ENCODE results near the gene GMPPA. TPM values are rescaled to one million over a fixed set of nuclear protein-coding genes. Genes with fewer than 3 reads are reported as not detected.
A peak's percentile ranks its signal among the peaks of the same experiment; 100 is the strongest.

GMPPA gene
- total and polyA plus RNA-seq, 9 of the 15 experiments (the other 6 are each of a cell fraction or from before 2014, with no cell fraction given), result 7.0 to 101 (median 66.7) TPM

DNA sequence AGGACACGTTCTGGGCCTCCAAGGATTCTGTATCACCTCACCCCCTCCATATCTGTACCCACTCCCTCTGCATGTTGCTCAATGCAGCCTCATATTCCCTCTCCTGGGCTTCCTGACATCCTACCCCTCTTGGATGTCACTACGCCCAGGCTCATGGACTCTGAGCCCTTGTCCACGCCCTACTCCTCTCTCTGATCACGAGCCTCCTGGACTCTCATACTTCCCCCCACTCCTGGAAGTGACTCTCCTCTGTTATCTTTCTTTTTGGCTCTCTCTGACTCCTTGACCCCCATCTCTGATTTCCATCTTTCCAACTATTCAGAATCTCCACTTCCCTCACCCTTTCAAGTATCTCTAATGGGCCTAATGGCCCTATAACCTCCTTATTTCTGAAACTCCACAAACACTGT, 47.3 kb downstream of the GMPPA start:
- Histone ChIP-seq H3K9me1 (ENCODE audit: control insufficient read depth, insufficient read depth, low read length) (no peaks in the 10 kb centered on the region), H3K27ac (ENCODE audit: extremely low read depth, low read depth, low read length) (no peak overlapping the region), H3K36me3 (ENCODE audit: control insufficient read depth, insufficient read depth, low read length) (peaks cover 6% of the 10 kb centered on the region; the same call in 2 of the 3 replicates), H4K20me1 (replicated peaks; ENCODE audit: control insufficient read depth, insufficient read depth, low read length) (peaks cover 5% of the 10 kb centered on the region; the same call in 1 of the 2 replicates), H3K9me3 (replicated peaks; ENCODE audit: control insufficient read depth, insufficient read depth, low read depth, low read length) (no peaks in the 10 kb centered on the region), H3K27me3 (ENCODE audit: control insufficient read depth in 2 of 2, insufficient read depth in 2 of 2, low read length in 2 of 2) (no peaks in the 10 kb centered on the region), H3K4me1 (replicated peaks in 1 of 2; ENCODE audit: control insufficient read depth in 2 of 2, insufficient read depth in 2 of 2, low read length in 2 of 2) (peaks cover 0 to 40% of the 10 kb centered on the region in 2 experiments; a peak in 3 of 5 replicates), H2AFZ (ENCODE audit: low read depth, low read length) (no peak overlapping the region), H3K79me2 (ENCODE audit: control insufficient read depth, insufficient read depth, low read length) (peaks cover 16% of the 10 kb centered on the region), H3K4me2 (ENCODE audit: insufficient read depth, low read length) (no peak overlapping the region), H3K4me3 (no peak overlapping the region), H3K9ac (ENCODE audit: insufficient read depth in 1 of 2, low read depth in 2 of 2, low read length in 2 of 2) (no peak overlapping the region)
- 10% methylated on average over 3 of the region's 4 CpGs for WGBS (ENCODE audit: insufficient coverage, low coverage, missing lambda C conversion rate)
- no TSS peak for BruUV-seq (replicated peaks)
- ATAC-seq (no peak), DNase-seq (ENCODE audit: extremely low read depth in 1 of 4, low spot score in 3 of 4) (no peak), FAIRE-seq (no peak)
- ChIA-PET CTCF (ENCODE audit: low intra/inter-chr PET ratio) (no interaction called here), POLR2A (no interaction called here)
- in situ Hi-C loops (cut with MboI) (loop anchor here (10.0 kb wide), 1 partner anchor 149 kb away; no protein-coding TSS in a partner anchor), intact Hi-C loops (cut with micrococcal nuclease) (loop anchor here (2.0 kb wide), 1 partner anchor 25 kb away; the partner anchor contains the start of gene OBSL1)
- peak; percentile 72 for TF ChIP-seq ZNF707 (CRISPR knock-in tag; conservative IDR thresholded peaks at IDR 0.05)
- no peak for TF ChIP-seq SOX6 (IDR thresholded peaks at IDR 0.05)

DNA sequence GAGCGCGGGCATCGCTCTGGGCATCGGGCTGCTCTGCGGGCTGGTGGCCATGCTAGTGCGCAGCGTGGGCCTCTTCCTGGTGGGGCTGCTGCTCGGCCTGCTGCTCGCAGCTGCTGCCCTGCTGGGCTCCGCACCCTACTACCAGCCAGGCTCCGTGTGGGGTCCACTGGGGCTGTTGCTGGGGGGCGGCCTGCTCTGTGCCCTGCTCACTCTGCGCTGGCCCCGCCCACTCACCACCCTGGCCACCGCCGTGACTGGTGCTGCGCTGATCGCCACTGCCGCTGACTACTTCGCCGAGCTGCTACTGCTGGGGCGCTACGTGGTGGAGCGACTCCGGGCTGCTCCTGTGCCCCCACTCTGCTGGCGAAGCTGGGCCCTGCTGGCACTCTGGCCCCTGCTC, 48.9 kb downstream of the GMPPA start:
- H3K9ac ChIP-seq (ENCODE audit: insufficient read depth in 1 of 2, low read depth in 2 of 2, low read length in 2 of 2), result no peak overlapping the region
- no peak overlapping the region for H2AFZ ChIP-seq (ENCODE audit: low read depth, low read length)
- no peaks in the 10 kb centered on the region for H3K27me3 ChIP-seq (ENCODE audit: control insufficient read depth in 2 of 2, insufficient read depth in 2 of 2, low read length in 2 of 2)
- no peaks in the 10 kb centered on the region for H3K9me1 ChIP-seq (ENCODE audit: control insufficient read depth, insufficient read depth, low read length)
- DNase-seq (ENCODE audit: extremely low read depth in 1 of 4, low spot score in 3 of 4) (no peak), FAIRE-seq (no peak), ATAC-seq (no peak)
- no peak overlapping the region for H3K27ac ChIP-seq (ENCODE audit: extremely low read depth, low read depth, low read length)
- intact Hi-C loops (cut with micrococcal nuclease) (no loop called here), in situ Hi-C loops (cut with MboI) (loop anchor here (10.0 kb wide), 1 partner anchor 147 kb away; no protein-coding TSS in a partner anchor)
- no peaks in the 10 kb centered on the region for H3K36me3 ChIP-seq (ENCODE audit: control insufficient read depth, insufficient read depth, low read length)
- H3K4me1 ChIP-seq (replicated peaks in 1 of 2; ENCODE audit: control insufficient read depth in 2 of 2, insufficient read depth in 2 of 2, low read length in 2 of 2), result peaks cover 4 to 47% of the 10 kb centered on the region in 2 experiments; a peak in 3 of 5 replicates
- CTCF ChIA-PET (ENCODE audit: low intra/inter-chr PET ratio), result no interaction called here
- POLR2A ChIA-PET, result no interaction called here
- no peaks in the 10 kb centered on the region for H3K9me3 ChIP-seq (replicated peaks; ENCODE audit: control insufficient read depth, insufficient read depth, low read depth, low read length)
- peaks cover 1% of the 10 kb centered on the region; the same call in 1 of the 3 replicates for H3K79me2 ChIP-seq (ENCODE audit: control insufficient read depth, insufficient read depth, low read length)
- no peaks in the 10 kb centered on the region for H4K20me1 ChIP-seq (replicated peaks; ENCODE audit: control insufficient read depth, insufficient read depth, low read length)
- 84% methylated on average over 7 of the region's 26 CpGs for WGBS (ENCODE audit: insufficient coverage, low coverage, missing lambda C conversion rate)
- H3K4me3 ChIP-seq, result no peak overlapping the region
- H3K4me2 ChIP-seq (ENCODE audit: insufficient read depth, low read length), result no peak overlapping the region
- no TSS peak for BruUV-seq (replicated peaks)
- TF ChIP-seq ZNF124 (CRISPR knock-in tag; IDR thresholded peaks at IDR 0.05) (no peak), HIVEP1 (CRISPR knock-in tag; IDR thresholded peaks at IDR 0.05) (no peak), CBFB (CRISPR knock-in tag; IDR thresholded peaks at IDR 0.05) (no peak), SOX6 (IDR thresholded peaks at IDR 0.05) (no peak), CHCHD3 (CRISPR knock-in tag; IDR thresholded peaks at IDR 0.05) (no peak), ZZZ3 (IDR thresholded peaks at IDR 0.05) (no peak), SMARCA5 (IDR thresholded peaks at IDR 0.05) (no peak), ZC3H8 (IDR thresholded peaks at IDR 0.05) (no peak), FIP1L1 (IDR thresholded peaks at IDR 0.05; ENCODE audit: low read depth, low read length, poor library complexity, severe bottlenecking) (no peak), ZKSCAN3 (CRISPR knock-in tag; IDR thresholded peaks at IDR 0.05) (no peak), MTA2 (IDR thresholded peaks at IDR 0.05; ENCODE audit: low read depth) (no peak), ZBTB17 (CRISPR knock-in tag; IDR thresholded peaks at IDR 0.05) (no peak), POLR2B (IDR thresholded peaks at IDR 0.05; ENCODE audit: low read depth, partially characterized antibody) (no peak), SMAD1 (IDR thresholded peaks at IDR 0.05; ENCODE audit: low read depth, low read length, partially characterized antibody) (no peak), ZNF253 (CRISPR knock-in tag; conservative IDR thresholded peaks at IDR 0.05) (no peak)
- TF ChIP-seq, protein P1, sequence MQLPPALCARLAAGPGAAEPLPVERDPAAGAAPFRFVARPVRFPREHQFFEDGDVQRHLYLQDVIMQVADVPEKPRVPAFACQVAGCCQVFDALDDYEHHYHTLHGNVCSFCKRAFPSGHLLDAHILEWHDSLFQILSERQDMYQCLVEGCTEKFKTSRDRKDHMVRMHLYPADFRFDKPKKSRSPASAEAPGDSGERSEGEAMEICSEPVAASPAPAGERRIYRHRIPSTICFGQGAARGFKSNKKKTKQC (CRISPR knock-in tag; IDR thresholded peaks at IDR 0.05), result no peak
- TF ChIP-seq, protein P2, sequence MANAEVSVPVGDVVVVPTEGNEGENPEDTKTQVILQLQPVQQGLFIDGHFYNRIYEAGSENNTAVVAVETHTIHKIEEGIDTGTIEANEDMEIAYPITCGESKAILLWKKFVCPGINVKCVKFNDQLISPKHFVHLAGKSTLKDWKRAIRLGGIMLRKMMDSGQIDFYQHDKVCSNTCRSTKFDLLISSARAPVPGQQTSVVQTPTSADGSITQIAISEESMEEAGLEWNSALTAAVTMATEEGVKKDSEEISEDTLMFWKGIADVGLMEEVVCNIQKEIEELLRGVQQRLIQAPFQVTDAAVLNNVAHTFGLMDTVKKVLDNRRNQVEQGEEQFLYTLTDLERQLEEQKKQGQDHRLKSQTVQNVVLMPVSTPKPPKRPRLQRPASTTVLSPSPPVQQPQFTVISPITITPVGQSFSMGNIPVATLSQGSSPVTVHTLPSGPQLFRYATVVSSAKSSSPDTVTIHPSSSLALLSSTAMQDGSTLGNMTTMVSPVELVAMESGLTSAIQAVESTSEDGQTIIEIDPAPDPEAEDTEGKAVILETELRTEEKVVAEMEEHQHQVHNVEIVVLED (CRISPR knock-in tag; IDR thresholded peaks at IDR 0.05), result no peak

Measured in K562 (cell line).